HepG2 (cell line): ENCODE data around the gene NDRG3. TPM values are rescaled to one million over a fixed set of nuclear protein-coding genes. Genes with fewer than 3 reads are reported as not detected.

Experiments
- BORCS8-MEF2B ChIP-seq: sonication (generic); formaldehyde crosslinking; IDR thresholded peaks from 2 replicates; pipeline ENCODE4 v1.8.0; 2022; ENCODE audit warnings: mild to moderate bottlenecking, missing genetic modification reagents
- BRCA1 ChIP-seq: sonication (generic); formaldehyde crosslinking; IDR thresholded peaks from 2 replicates; pipeline ENCODE4 v1.4.0; 2020; ENCODE audit warnings: missing genetic modification reagents
- CREB1 ChIP-seq, 2 experiments: fragments of 450-650 bp in 1 of 2; IDR thresholded peaks; 2 replicates each; pipeline ENCODE4 v1.6.1; 2016 to 2017; ENCODE audit warnings: control low read depth in 1 of 2, mild to moderate bottlenecking in 1 of 2, missing compliant biosample characterization in 1 of 2, missing genetic modification characterization in 1 of 2
- FOXO4 ChIP-seq: sonication (generic); formaldehyde crosslinking; conservative IDR thresholded peaks from 2 replicates; pipeline ENCODE4 v1.8.1; 2023; ENCODE audit warnings: missing genetic modification reagents
- GPN1 ChIP-seq: sonication (generic); formaldehyde crosslinking; IDR thresholded peaks from 2 replicates; pipeline ENCODE4 v1.5.1; 2020; ENCODE audit warnings: missing genetic modification reagents, borderline replicate concordance
- HIVEP1 ChIP-seq: sonication (generic); formaldehyde crosslinking; IDR thresholded peaks from 2 replicates; pipeline ENCODE4 v1.4.0; 2020; ENCODE audit warnings: mild to moderate bottlenecking, missing genetic modification reagents
- IKZF1 ChIP-seq: fragments of 450-650 bp; IDR thresholded peaks from 2 replicates; pipeline ENCODE4 v1.7.1; 2016
- IRF1 ChIP-seq: sonication (generic); formaldehyde crosslinking; IDR thresholded peaks from 2 replicates; pipeline ENCODE4 v1.4.0; 2020; ENCODE audit warnings: low read depth, mild to moderate bottlenecking, missing genetic modification reagents
- KMT2A ChIP-seq: sonication (generic); formaldehyde crosslinking; IDR thresholded peaks from 2 replicates; pipeline ENCODE4 v1.4.0; 2020; ENCODE audit warnings: missing genetic modification reagents
- KMT2B ChIP-seq: IDR thresholded peaks from 2 replicates; pipeline ENCODE4 v1.6.1; 2016; ENCODE audit warnings: missing genetic modification reagents, missing compliant biosample characterization
- LBX2 ChIP-seq: sonication (generic); formaldehyde crosslinking; IDR thresholded peaks from 2 replicates; pipeline ENCODE4 v1.5.0; 2020; ENCODE audit warnings: missing genetic modification reagents, mild to moderate bottlenecking, borderline replicate concordance
- REST ChIP-seq, 2 experiments: IDR thresholded peaks; 2 replicates each; pipeline ENCODE4 v1.6.1; 2011 to 2012; ENCODE audit warnings: low read length in 2 of 2, borderline replicate concordance in 1 of 2, low read depth in 1 of 2, mild to moderate bottlenecking in 1 of 2, moderate library complexity in 1 of 2
- SALL1 ChIP-seq: sonication (generic); formaldehyde crosslinking; IDR thresholded peaks from 2 replicates; pipeline ENCODE4 v1.8.0; 2022; ENCODE audit warnings: mild to moderate bottlenecking, missing genetic modification reagents
- SNAPC2 ChIP-seq: sonication (generic); formaldehyde crosslinking; IDR thresholded peaks from 2 replicates; pipeline ENCODE4 v1.8.1; 2022; ENCODE audit warnings: mild to moderate bottlenecking, missing genetic modification reagents
- TCF7L2 ChIP-seq: IDR thresholded peaks from 2 replicates; pipeline ENCODE4 v1.6.1; 2011; ENCODE audit warnings: mild to moderate bottlenecking, low read depth, low read length, moderate library complexity
- TEAD3 ChIP-seq: optimal IDR thresholded peaks from 2 replicates; pipeline ENCODE3; 2016; ENCODE audit warnings: borderline replicate concordance
- THRA ChIP-seq: sonication (generic); formaldehyde crosslinking; IDR thresholded peaks from 2 replicates; pipeline ENCODE4 v1.4.0; 2020; ENCODE audit warnings: missing genetic modification reagents, borderline replicate concordance
- WIZ ChIP-seq: sonication (generic); formaldehyde crosslinking; IDR thresholded peaks from 2 replicates; pipeline ENCODE4 v1.5.1; 2020; ENCODE audit warnings: mild to moderate bottlenecking, missing genetic modification reagents
- ZNF138 ChIP-seq: sonication (generic); formaldehyde crosslinking; IDR thresholded peaks from 2 replicates; pipeline ENCODE4 v1.5.0; 2020; ENCODE audit warnings: mild to moderate bottlenecking, low read depth, missing genetic modification reagents
- ZNF484 ChIP-seq: sonication (generic); formaldehyde crosslinking; IDR thresholded peaks from 2 replicates; pipeline ENCODE4 v1.5.1; 2020; ENCODE audit warnings: mild to moderate bottlenecking, low read depth, missing genetic modification reagents, borderline replicate concordance
- ZNF556 ChIP-seq: sonication (generic); formaldehyde crosslinking; IDR thresholded peaks from 2 replicates; pipeline ENCODE4 v1.4.0; 2020; ENCODE audit warnings: mild to moderate bottlenecking, missing genetic modification reagents, borderline replicate concordance
- ZNF674 ChIP-seq: sonication (generic); formaldehyde crosslinking; IDR thresholded peaks from 2 replicates; pipeline ENCODE4 v1.5.0; 2020; ENCODE audit warnings: low read depth, mild to moderate bottlenecking, missing genetic modification reagents
- polyA plus RNA-seq, 8 experiments: library from polyadenylated mRNA; depleted of rRNA in 3 of 8; stranded (reverse) in 7 of 8; unstranded in 1 of 8; fragments of >200 nt; fragmentation: Illumina TruSeq in 4 of 8; extraction: Trizol in 4 of 8; gene quantifications; 2 replicates each; pipeline versions ENCODE4 v1.2.1 to v1.2.3, GENCODE V29; 2011 to 2016; ENCODE audit warnings: low read depth in 4 of 8, missing spikeins in 1 of 8, mixed read lengths in 1 of 8; ENCODE audit not compliant: insufficient read depth in 1 of 8
- total RNA-seq, 5 experiments: library from RNA; depleted of rRNA; stranded (reverse); fragments of >200 nt; fragmentation: Illumina TruSeq; extraction: Trizol; gene quantifications; 2 replicates each; pipeline ENCODE4 v1.2.3, GENCODE V29; 2016; ENCODE audit warnings: low read depth in 1 of 5

The NDRG3 gene
- total and polyA plus RNA-seq, 2 of the 13 experiments (the other 11 are each of a cell fraction or from before 2014, with no cell fraction given), result 36.0 to 40.5 TPM

- TF ChIP-seq REST (IDR thresholded peaks at IDR 0.05; ENCODE audit: borderline replicate concordance in 1 of 2, low read depth in 1 of 2, low read length in 2 of 2), result no peak
- TF ChIP-seq SNAPC2, result no peak
- no peak for TF ChIP-seq WIZ (CRISPR knock-in tag)
- TF ChIP-seq KMT2A (CRISPR knock-in tag), result peak; percentile 64; the same call in 1 of the 2 replicates
- TF ChIP-seq TEAD3 (CRISPR knock-in tag), result no peak
- no peak for TF ChIP-seq ZNF674
- TF ChIP-seq IKZF1, result no peak
- no peak for TF ChIP-seq LBX2
- TF ChIP-seq ZNF556, result no peak
- no peak for TF ChIP-seq BRCA1 (CRISPR knock-in tag)
- no peak for TF ChIP-seq ZNF484 (CRISPR knock-in tag)
- no peak for TF ChIP-seq FOXO4 (CRISPR knock-in tag)
- no peak for TF ChIP-seq GPN1 (CRISPR knock-in tag)
- 0 out of 2 replicates have a peak, but pooled peaks have one; percentile 39 for TF ChIP-seq KMT2B (CRISPR knock-in tag)
- TF ChIP-seq CREB1 (IDR thresholded peaks at IDR 0.05), result no peak
- no peak for TF ChIP-seq CREB1 (CRISPR knock-in tag; IDR thresholded peaks at IDR 0.05)
- TF ChIP-seq IRF1 (CRISPR knock-in tag), result no peak
- TF ChIP-seq THRA (CRISPR knock-in tag), result peak; percentile 17; the same call in 1 of the 2 replicates
- TF ChIP-seq ZNF138 (CRISPR knock-in tag), result no peak
- TF ChIP-seq TCF7L2, result no peak
- TF ChIP-seq SALL1 (CRISPR knock-in tag), result peak; percentile 10; the same call in 1 of the 2 replicates
- TF ChIP-seq BORCS8-MEF2B, result no peak
- 0 out of 2 replicates have a peak, but pooled peaks have one; percentile 42 for TF ChIP-seq HIVEP1 (CRISPR knock-in tag)
Measured at GRCh38 chr20:36624068-36624943, 121.6 kb downstream of the NDRG3 start (continued).
